Measurements from ENCODE around the gene MSANTD7. TPM values are rescaled to one million over a fixed set of nuclear protein-coding genes. Genes with fewer than 3 reads are reported as not detected.
A peak's percentile ranks its signal among the peaks of the same experiment; 100 is the strongest.

Gene MSANTD7
- total and polyA plus RNA-seq, 2 of the 13 experiments (the other 11 are each of a cell fraction or from before 2014, with no cell fraction given): 3.7 to 16.7 TPM

- TF ChIP-seq PBX3 (CRISPR knock-in tag; IDR thresholded peaks at IDR 0.05; ENCODE audit: borderline replicate concordance) (0 out of 2 replicates have a peak, but pooled peaks have one; percentile 6), IRF2 (CRISPR knock-in tag; IDR thresholded peaks at IDR 0.05) (peak; percentile 52; the same call in 1 of the 2 replicates), MIER3 (CRISPR knock-in tag; IDR thresholded peaks at IDR 0.05; ENCODE audit: borderline replicate concordance) (peak; percentile 81; the same call in 1 of the 2 replicates), ZNF850 (CRISPR knock-in tag; conservative IDR thresholded peaks at IDR 0.05) (no peak), LCORL (IDR thresholded peaks at IDR 0.05) (no peak), LCORL (CRISPR knock-in tag; IDR thresholded peaks at IDR 0.05) (peak; percentile 77; the same call in 1 of the 2 replicates), ZNF570 (CRISPR knock-in tag; IDR thresholded peaks at IDR 0.05; ENCODE audit: borderline replicate concordance) (no peak; the same call in 1 of the 2 replicates), KMT2B (CRISPR knock-in tag; IDR thresholded peaks at IDR 0.05) (peak; percentile 75; the same call in 1 of the 2 replicates), NR2C2 (CRISPR knock-in tag; IDR thresholded peaks at IDR 0.05; ENCODE audit: borderline replicate concordance) (no peak; the same call in none of the 2 replicates), ZNF136 (CRISPR knock-in tag; IDR thresholded peaks at IDR 0.05; ENCODE audit: low read depth) (peak; percentile 80; the same call in 1 of the 2 replicates), CBX5 (CRISPR knock-in tag; IDR thresholded peaks at IDR 0.05; ENCODE audit: borderline replicate concordance) (no peak; the same call in 1 of the 2 replicates), ZNF180 (CRISPR knock-in tag; IDR thresholded peaks at IDR 0.05; ENCODE audit: borderline replicate concordance, low read depth) (no peak), BRF2 (CRISPR knock-in tag; IDR thresholded peaks at IDR 0.05) (peak; percentile 67; the same call in 1 of the 2 replicates), ZFP36L2 (CRISPR knock-in tag; IDR thresholded peaks at IDR 0.05) (no peak), POLR2AphosphoS5 (IDR thresholded peaks at IDR 0.05; ENCODE audit: low read depth, low read length) (peak; percentile 86), MTF1 (CRISPR knock-in tag; IDR thresholded peaks at IDR 0.05) (no peak), ZNF704 (CRISPR knock-in tag; IDR thresholded peaks at IDR 0.05; ENCODE audit: borderline replicate concordance) (peak; percentile 55; the same call in 1 of the 2 replicates), ZNF230 (CRISPR knock-in tag; IDR thresholded peaks at IDR 0.05) (peak; percentile 68), ZFAT (CRISPR knock-in tag; conservative IDR thresholded peaks at IDR 0.05) (peak; percentile 85; the same call in 1 of the 2 replicates), ZNF543 (CRISPR knock-in tag; IDR thresholded peaks at IDR 0.05) (peak; percentile 66; the same call in 1 of the 2 replicates)
- TF ChIP-seq, protein P1, sequence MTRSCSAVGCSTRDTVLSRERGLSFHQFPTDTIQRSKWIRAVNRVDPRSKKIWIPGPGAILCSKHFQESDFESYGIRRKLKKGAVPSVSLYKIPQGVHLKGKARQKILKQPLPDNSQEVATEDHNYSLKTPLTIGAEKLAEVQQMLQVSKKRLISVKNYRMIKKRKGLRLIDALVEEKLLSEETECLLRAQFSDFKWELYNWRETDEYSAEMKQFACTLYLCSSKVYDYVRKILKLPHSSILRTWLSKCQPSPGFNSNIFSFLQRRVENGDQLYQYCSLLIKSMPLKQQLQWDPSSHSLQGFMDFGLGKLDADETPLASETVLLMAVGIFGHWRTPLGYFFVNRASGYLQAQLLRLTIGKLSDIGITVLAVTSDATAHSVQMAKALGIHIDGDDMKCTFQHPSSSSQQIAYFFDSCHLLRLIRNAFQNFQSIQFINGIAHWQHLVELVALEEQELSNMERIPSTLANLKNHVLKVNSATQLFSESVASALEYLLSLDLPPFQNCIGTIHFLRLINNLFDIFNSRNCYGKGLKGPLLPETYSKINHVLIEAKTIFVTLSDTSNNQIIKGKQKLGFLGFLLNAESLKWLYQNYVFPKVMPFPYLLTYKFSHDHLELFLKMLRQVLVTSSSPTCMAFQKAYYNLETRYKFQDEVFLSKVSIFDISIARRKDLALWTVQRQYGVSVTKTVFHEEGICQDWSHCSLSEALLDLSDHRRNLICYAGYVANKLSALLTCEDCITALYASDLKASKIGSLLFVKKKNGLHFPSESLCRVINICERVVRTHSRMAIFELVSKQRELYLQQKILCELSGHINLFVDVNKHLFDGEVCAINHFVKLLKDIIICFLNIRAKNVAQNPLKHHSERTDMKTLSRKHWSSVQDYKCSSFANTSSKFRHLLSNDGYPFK (CRISPR knock-in tag; IDR thresholded peaks at IDR 0.05; ENCODE audit: borderline replicate concordance): peak; percentile 38; the same call in 1 of the 2 replicates
- TF ChIP-seq, protein P2, sequence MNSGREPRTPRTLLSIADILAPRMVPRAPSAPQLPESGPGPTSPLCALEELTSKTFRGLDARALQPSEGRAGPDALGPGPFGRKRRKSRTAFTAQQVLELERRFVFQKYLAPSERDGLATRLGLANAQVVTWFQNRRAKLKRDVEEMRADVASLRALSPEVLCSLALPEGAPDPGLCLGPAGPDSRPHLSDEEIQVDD (CRISPR knock-in tag; IDR thresholded peaks at IDR 0.05; ENCODE audit: borderline replicate concordance): peak; percentile 76
Measured at GRCh38 chr10:14878266-14879123, 40.4 kb downstream of the MSANTD7 start, which contains the start of gene SUV39H2 (continued).
